Natural killer cell treated with Interleukin-12 subunit alpha and Interleukin-12 subunit beta and Interleukin-15 and Interleukin-18, amount 100 ng/mL, for 72 hours (primary cell): Measurements from ENCODE around the gene CEP85. TPM values are rescaled to one million over a fixed set of nuclear protein-coding genes. Genes with fewer than 3 reads are reported as not detected.

Source experiments
- ATAC-seq, 2 donors: fragments of 150-1000 bp; cut with Tn5 transposase in 1 of 2; sonication (Bioruptor Pico), chemical (Tn5 transposase) in 1 of 2; 2 replicates each; pipeline ENCODE4 v1.10.0; 2021
- DNase-seq: peaks from one replicate; pipeline ENCODE4 v3.0.0; 2022; ENCODE audit warnings: low spot score
- H3K27ac Mint-ChIP-seq, 2 donors: 1 replicate in 1 of 2; 2 replicates in 1 of 2; pipeline ENCODE4 v1.8.0; 2022; ENCODE audit warnings: mixed read lengths in 2 of 2, mild to moderate bottlenecking in 1 of 2, moderate library complexity in 1 of 2
- H3K27me3 Mint-ChIP-seq, 2 donors: 1 replicate in 1 of 2; 2 replicates in 1 of 2; pipeline ENCODE4 v1.8.0; 2022; ENCODE audit warnings: mixed read lengths in 2 of 2
- H3K36me3 Mint-ChIP-seq: one replicate; pipeline ENCODE4 v1.8.0; 2022; ENCODE audit warnings: mixed read lengths
- H3K4me1 Mint-ChIP-seq, 2 donors: 1 replicate in 1 of 2; 2 replicates in 1 of 2; pipeline ENCODE4 v1.8.0; 2022; ENCODE audit warnings: low read depth in 2 of 2, mixed read lengths in 2 of 2, mild to moderate bottlenecking in 1 of 2
- H3K4me3 Mint-ChIP-seq: one replicate; pipeline ENCODE4 v1.8.0; 2022; ENCODE audit warnings: mixed read lengths
- H3K9me3 Mint-ChIP-seq: 2 replicates; pipeline ENCODE4 v1.8.0; 2022; ENCODE audit warnings: mixed read lengths
- total RNA-seq, 2 donors: library from RNA; stranded (reverse); gene quantifications; one replicate each; pipeline ENCODE4 v1.2.3, GENCODE V29; 2022

CEP85 gene
- total RNA-seq, 2 donors from 2014 or later = 21.0 to 57.5 TPM

DNA sequence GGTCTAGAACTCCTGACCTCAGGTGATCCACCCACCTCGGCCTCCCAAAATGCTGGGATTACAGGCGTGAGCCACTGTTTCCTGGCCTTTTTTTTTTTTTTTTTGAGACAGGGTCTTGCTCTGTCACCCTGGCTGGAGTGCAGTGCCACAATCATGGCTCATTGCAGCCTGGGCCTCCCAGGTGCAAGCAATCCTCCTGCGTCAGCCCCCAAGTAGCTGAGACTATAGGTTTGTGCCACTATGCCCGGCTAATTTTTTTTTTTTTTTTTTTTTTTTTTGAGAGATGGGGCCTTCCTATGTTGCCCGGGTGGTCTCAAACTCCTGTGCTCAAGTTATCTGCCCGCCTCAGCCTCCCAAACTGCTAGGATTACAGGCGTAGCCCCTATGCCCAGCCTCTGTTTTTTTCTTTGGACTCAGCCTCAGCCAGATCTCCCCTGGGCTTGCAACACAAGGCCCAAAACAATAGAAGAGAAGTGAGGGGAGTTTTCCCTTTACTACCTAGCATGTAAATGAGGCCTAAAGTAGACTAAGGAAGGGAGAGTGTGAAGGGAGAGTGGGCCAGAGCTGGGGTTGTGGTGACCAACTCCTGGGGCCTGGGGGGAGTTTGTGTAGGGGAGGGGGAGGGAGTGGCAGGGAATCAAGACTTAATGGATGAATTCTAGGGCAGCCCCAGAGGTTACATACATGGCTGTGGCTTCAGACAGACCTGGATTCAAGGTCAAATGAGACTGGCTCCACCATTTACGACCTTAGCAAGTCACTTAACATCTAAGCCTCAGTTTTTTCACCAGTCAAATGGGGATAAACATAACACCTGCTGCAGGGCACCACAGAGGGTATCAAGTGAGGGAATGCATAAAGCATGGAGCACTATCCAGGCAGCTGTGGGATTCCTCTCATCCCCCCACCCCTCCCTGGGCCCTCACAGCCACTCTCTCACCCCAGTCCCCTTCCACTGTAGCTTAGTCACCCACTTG lies 82.2 kb downstream of the CEP85 start:
- peak overlapping the region; percentile 28 for H3K4me3 Mint-ChIP-seq
- no peaks in the 10 kb centered on the region for H3K9me3 Mint-ChIP-seq
- DNase-seq (no peak), ATAC-seq (no peak)
- no peaks in the 10 kb centered on the region for H3K36me3 Mint-ChIP-seq
- H3K4me1 Mint-ChIP-seq = peaks cover 55 to 61% of the 10 kb centered on the region in 2 donors
- no peaks in the 10 kb centered on the region for H3K27me3 Mint-ChIP-seq
- H3K27ac Mint-ChIP-seq = peak overlapping the region in 1 of 2 donors; percentile 56

DNA sequence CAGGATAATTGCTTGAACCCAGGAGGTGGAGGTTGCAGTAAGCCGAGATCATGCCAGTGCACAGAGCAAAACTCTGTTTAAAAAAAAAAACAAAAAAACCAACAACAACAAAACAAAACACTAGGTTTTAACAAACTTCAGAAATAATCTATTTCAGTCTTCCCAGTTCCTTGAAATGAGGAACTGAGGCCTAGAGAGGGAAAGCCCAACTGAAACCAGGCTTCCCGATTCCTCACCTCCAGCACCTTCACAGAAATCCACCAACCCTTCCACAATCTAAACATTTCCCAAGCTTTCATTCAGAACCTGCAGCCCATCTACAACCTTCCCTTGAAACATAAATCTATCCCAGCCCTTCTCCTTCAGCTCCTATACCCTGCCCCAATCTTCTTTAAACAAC lies 83.1 kb downstream of the CEP85 start:
- H3K4me1 Mint-ChIP-seq = peaks cover 60 to 61% of the 10 kb centered on the region in 2 donors
- peak overlapping the region; percentile 1 to 56 for H3K27ac Mint-ChIP-seq
- ATAC-seq (no peak), DNase-seq (no peak)
- H3K27me3 Mint-ChIP-seq = no peaks in the 10 kb centered on the region
- H3K36me3 Mint-ChIP-seq = no peaks in the 10 kb centered on the region
- H3K9me3 Mint-ChIP-seq = no peaks in the 10 kb centered on the region
- peak overlapping the region; percentile 82 for H3K4me3 Mint-ChIP-seq

DNA sequence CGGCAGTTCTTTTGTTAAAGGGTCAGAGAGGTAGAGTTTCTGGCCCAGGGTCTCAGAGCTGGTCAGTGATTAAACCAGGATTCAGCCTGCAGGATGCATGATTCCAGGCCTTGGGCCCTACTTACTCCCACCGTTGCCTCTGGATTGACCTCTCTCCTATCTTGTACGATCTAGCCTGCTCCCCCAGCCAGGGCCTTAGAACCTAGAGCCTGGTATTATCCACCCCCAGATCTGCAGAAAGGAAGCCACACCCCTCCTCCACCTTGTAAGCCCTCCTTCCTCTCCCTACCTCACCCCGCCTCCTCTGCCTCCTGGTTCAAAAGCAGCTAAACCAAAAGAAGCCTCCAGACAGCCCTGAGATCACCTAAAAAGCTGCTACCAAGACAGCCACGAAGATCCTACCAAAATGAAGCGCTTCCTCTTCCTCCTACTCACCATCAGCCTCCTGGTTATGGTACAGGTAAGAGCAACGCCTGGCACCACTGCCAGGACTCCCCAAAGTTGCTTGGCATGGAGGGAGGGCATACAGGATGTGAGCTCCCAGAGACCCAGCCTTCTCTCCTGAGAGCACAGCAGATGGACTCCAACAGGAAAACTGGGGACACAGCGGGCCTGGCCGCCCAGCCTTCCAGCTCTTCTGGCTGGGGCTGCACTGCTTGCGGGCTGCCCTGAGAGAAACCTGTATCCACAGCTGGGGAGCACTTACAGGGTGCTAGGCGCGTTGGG lies 83.8 kb downstream of the CEP85 start, which contains the start of gene CD52:
Gene CD52, plus strand, starts transcription at position 347 of the 726 bp plus-strand sequence. Its CDS starts 60 bp downstream, at position 407.
- H3K27ac Mint-ChIP-seq = peak within 1 kb of the TSS; percentile 56 to 86
- H3K27me3 Mint-ChIP-seq = no peaks in the 10 kb centered on the region
- H3K4me1 Mint-ChIP-seq = peaks cover 60 to 66% of the 10 kb centered on the region in 2 donors
- no peaks in the 10 kb centered on the region for H3K9me3 Mint-ChIP-seq
- ATAC-seq (peak; percentile 45 to 50), DNase-seq (no peak)
- H3K36me3 Mint-ChIP-seq = no peaks in the 10 kb centered on the region
- peak within 1 kb of the TSS; percentile 82 for H3K4me3 Mint-ChIP-seq

- peak; percentile 29 to 60 for ATAC-seq
- Mint-ChIP-seq H3K36me3 (no peaks in the 10 kb centered on the region), H3K4me1 (peaks cover 57 to 62% of the 10 kb centered on the region in 2 donors), H3K4me3 (peak overlapping the region; percentile 82), H3K9me3 (no peaks in the 10 kb centered on the region), H3K27me3 (no peaks in the 10 kb centered on the region), H3K27ac (peak overlapping the region; percentile 56 to 86)
- DNase-seq = no peak
These were observed 84.5 kb downstream of the CEP85 start for GRCh38 chr1:26318338-26319064.

- H3K4me1 Mint-ChIP-seq = peaks cover 35 to 43% of the 10 kb centered on the region in 2 donors
- no peaks in the 10 kb centered on the region for H3K36me3 Mint-ChIP-seq
- H3K27me3 Mint-ChIP-seq = no peaks in the 10 kb centered on the region
- ATAC-seq = no peak
- H3K4me3 Mint-ChIP-seq = peak overlapping the region; percentile 66
- H3K27ac Mint-ChIP-seq = peak overlapping the region; percentile 36 to 64
- DNase-seq = no peak
- no peaks in the 10 kb centered on the region for H3K9me3 Mint-ChIP-seq
These were observed 86.9 kb downstream of the CEP85 start for GRCh38 chr1:26320896-26321295.

- peak overlapping the region; percentile 36 to 64 for H3K27ac Mint-ChIP-seq
- H3K4me1 Mint-ChIP-seq = peaks cover 35 to 39% of the 10 kb centered on the region in 2 donors
- peak; percentile 90 for DNase-seq
- H3K36me3 Mint-ChIP-seq = no peaks in the 10 kb centered on the region
- H3K9me3 Mint-ChIP-seq = no peaks in the 10 kb centered on the region
- H3K27me3 Mint-ChIP-seq = no peaks in the 10 kb centered on the region
- H3K4me3 Mint-ChIP-seq = peak overlapping the region; percentile 66
- peak; percentile 88 to 89 for ATAC-seq
These were observed 87.5 kb downstream of the CEP85 start for GRCh38 chr1:26321315-26322041.

GRCh38 chr1:26322042-26322331 lies 88.0 kb downstream of the CEP85 start:
- Mint-ChIP-seq H3K36me3 (no peaks in the 10 kb centered on the region), H3K27me3 (no peaks in the 10 kb centered on the region), H3K27ac (no peak overlapping the region), H3K9me3 (no peaks in the 10 kb centered on the region), H3K4me1 (peaks cover 34 to 39% of the 10 kb centered on the region in 2 donors), H3K4me3 (no peak overlapping the region)
- ATAC-seq (no peak), DNase-seq (no peak)

GRCh38 chr1:26323382-26323781 lies 89.4 kb downstream of the CEP85 start:
- Mint-ChIP-seq H3K36me3 (no peaks in the 10 kb centered on the region), H3K9me3 (no peaks in the 10 kb centered on the region), H3K4me3 (no peak overlapping the region), H3K27ac (peak overlapping the region; percentile 21 to 49), H3K4me1 (peaks cover 21 to 26% of the 10 kb centered on the region in 2 donors), H3K27me3 (no peaks in the 10 kb centered on the region)
- DNase-seq (no peak), ATAC-seq (no peak)

DNA sequence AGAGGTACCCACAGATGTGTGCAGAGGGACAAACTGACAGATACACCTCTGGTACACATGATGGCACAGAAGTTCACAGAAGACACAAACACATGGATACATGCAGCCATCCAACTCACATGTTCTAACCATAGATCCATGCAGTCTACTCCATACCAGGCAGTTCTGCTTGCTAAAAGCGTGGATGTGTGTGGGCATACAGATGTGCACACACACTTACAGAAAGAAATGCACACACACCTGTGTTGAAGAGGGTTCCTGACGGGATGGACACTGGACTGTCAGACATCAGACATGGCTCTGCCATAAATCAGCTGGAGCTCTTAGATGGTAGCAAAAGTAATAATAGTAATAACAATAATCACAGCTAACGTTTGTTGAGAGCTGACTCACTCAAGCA lies 90.5 kb downstream of the CEP85 start:
- no peak overlapping the region for H3K27ac Mint-ChIP-seq
- H3K9me3 Mint-ChIP-seq = no peaks in the 10 kb centered on the region
- ATAC-seq (no peak), DNase-seq (no peak)
- H3K27me3 Mint-ChIP-seq = no peaks in the 10 kb centered on the region
- H3K4me3 Mint-ChIP-seq = no peak overlapping the region
- no peaks in the 10 kb centered on the region for H3K36me3 Mint-ChIP-seq
- H3K4me1 Mint-ChIP-seq = peaks cover 17% of the 10 kb centered on the region in 2 donors

DNA sequence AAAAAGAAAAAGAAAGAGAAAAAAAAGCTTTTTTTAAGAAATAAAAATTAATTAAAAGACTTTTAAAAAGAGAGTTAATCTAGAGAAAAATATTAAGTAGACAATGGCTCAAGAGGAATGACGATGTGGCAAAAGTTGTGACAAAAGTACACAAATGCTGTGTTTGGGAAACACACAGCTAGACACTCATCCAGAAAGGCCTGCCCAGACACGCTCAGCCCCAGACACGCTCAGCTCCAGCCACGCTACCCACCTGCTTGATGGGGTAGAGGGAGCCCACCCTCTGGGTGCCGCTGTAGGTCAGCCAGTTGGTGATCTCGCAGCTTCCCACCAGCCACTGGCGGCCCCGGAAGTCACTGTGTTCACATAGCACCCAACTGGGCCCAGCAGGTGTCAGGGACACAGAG lies 94.0 kb downstream of the CEP85 start:
- Mint-ChIP-seq H3K27ac (no peak overlapping the region), H3K4me3 (no peak overlapping the region), H3K36me3 (no peaks in the 10 kb centered on the region), H3K27me3 (peaks cover 0 to under 1% of the 10 kb centered on the region in 2 donors), H3K4me1 (peaks cover 0 to 3% of the 10 kb centered on the region in 2 donors), H3K9me3 (no peaks in the 10 kb centered on the region)
- no peak for DNase-seq
- ATAC-seq = no peak
